NCI-H69 (cell line): ENCODE results near the gene SWT1.
"Not testable (repeated sequence)": the region's sequence is repeated elsewhere in the genome, so short reads cannot be mapped to it uniquely, and the experiment has no call there.

ENCODE experiments used
- DNase-seq: peaks from one replicate; lab custom pipeline; 2025; lab: John Stamatoyannopoulos, UW

The SWT1 gene

GRCh38 chr1:185245466-185245865 lies 88.5 kb downstream of the SWT1 start:
- no peak for DNase-seq

- DNase-seq, result no peak
These were observed 92.6 kb downstream of the SWT1 start for GRCh38 chr1:185249563-185249962.

- no peak for DNase-seq
These were observed 93.1 kb downstream of the SWT1 start for GRCh38 chr1:185250063-185250462.

GRCh38 chr1:185251928-185252327 lies 95.0 kb downstream of the SWT1 start:
- not testable (repeated sequence) for DNase-seq

GRCh38 chr1:185252404-185252803 lies 95.4 kb downstream of the SWT1 start:
- DNase-seq, result not testable (repeated sequence)

GRCh38 chr1:185255595-185255994 lies 98.6 kb downstream of the SWT1 start:
- not testable (repeated sequence) for DNase-seq

GRCh38 chr1:185257116-185257949 lies 100.4 kb downstream of the SWT1 start:
- DNase-seq, result peak; percentile 58

GRCh38 chr1:185257950-185258208 lies 100.9 kb downstream of the SWT1 start:
- DNase-seq, result no peak

GRCh38 chr1:185258676-185259075 lies 101.7 kb downstream of the SWT1 start:
- no peak for DNase-seq

GRCh38 chr1:185260611-185261010 lies 103.6 kb downstream of the SWT1 start:
- DNase-seq, result no peak

- no peak for DNase-seq
These were observed 105.2 kb downstream of the SWT1 start for GRCh38 chr1:185262151-185262550.

- DNase-seq, result no peak
These were observed 106.3 kb downstream of the SWT1 start for GRCh38 chr1:185263292-185263691.

- no peak for DNase-seq
These were observed 106.8 kb downstream of the SWT1 start for GRCh38 chr1:185263780-185264179.

- DNase-seq, result no peak
These were observed 108.3 kb downstream of the SWT1 start for GRCh38 chr1:185265314-185265713.

GRCh38 chr1:185267301-185267700 lies 110.3 kb downstream of the SWT1 start:
- peak; percentile 60 for DNase-seq

GRCh38 chr1:185267701-185268100 lies 110.7 kb downstream of the SWT1 start:
- DNase-seq, result no peak

GRCh38 chr1:185268352-185268751 lies 111.4 kb downstream of the SWT1 start:
- DNase-seq, result no peak

- peak; percentile 93 for DNase-seq
These were observed 115.0 kb downstream of the SWT1 start for GRCh38 chr1:185271921-185272320.

GRCh38 chr1:185279571-185279970 lies 122.6 kb downstream of the SWT1 start:
- peak; percentile 19 for DNase-seq

GRCh38 chr1:185280589-185280988 lies 123.6 kb downstream of the SWT1 start:
- DNase-seq, result no peak

- no peak for DNase-seq
These were observed 124.3 kb downstream of the SWT1 start for GRCh38 chr1:185281245-185281644.

GRCh38 chr1:185284116-185284515 lies 127.1 kb downstream of the SWT1 start:
- no peak for DNase-seq

GRCh38 chr1:185284533-185285276 lies 127.7 kb downstream of the SWT1 start:
- no peak for DNase-seq

- DNase-seq, result no peak
These were observed 130.5 kb downstream of the SWT1 start for GRCh38 chr1:185287451-185287850.
